PC-3 (cell line): ENCODE measurements around the gene TMEM208. TPM values are rescaled to one million over a fixed set of nuclear protein-coding genes. Genes with fewer than 3 reads are reported as not detected.

Experiments
- ATAC-seq: fragments of 200-7000 bp; cut with Tn5 transposase; 2 replicates; pipeline ENCODE4 v1.9.1; 2020; ENCODE audit warnings: mild to moderate bottlenecking, moderate library complexity
- BruUV-seq: library from RNA; stranded (reverse); fragments of 400-500 nt; replicated peaks from 2 replicates; lab custom pipeline; 2021; lab: Mats Ljungman, UMichigan
- CTCF ChIA-PET: fragments of 300-600 bp; sonication (Branson Sonifier 250); formaldehyde crosslinking; loops from one replicate; lab custom pipeline; 2022; ENCODE audit warnings: antibody characterized with exemption; lab: Charles Lee
- POLR2A ChIA-PET: fragments of 300-600 bp; sonication (Branson Sonifier 250); formaldehyde crosslinking; loops from one replicate; lab custom pipeline; 2022; ENCODE audit warnings: antibody characterized with exemption; ENCODE audit not compliant: unreplicated experiment; lab: Charles Lee
- DNase-seq: peaks from one replicate; pipeline ENCODE4 v3.0.0-alpha.2; 2015
- H2AFZ ChIP-seq: fragments of 300-600 bp; sonication (generic); 2 replicates; pipeline ENCODE4 v1.6.0; 2016; ENCODE audit warnings: antibody characterized with exemption, low read length
- H3F3A ChIP-seq: fragments of 300-600 bp; sonication (generic); one replicate; pipeline ENCODE4 v1.6.0; 2017; ENCODE audit warnings: antibody characterized with exemption, low read length, control low read depth, mild to moderate bottlenecking; ENCODE audit not compliant: unreplicated experiment
- H3K27ac ChIP-seq: fragments of 300-600 bp; sonication (generic); 2 replicates; pipeline ENCODE4 v1.5.1; 2016; ENCODE audit warnings: mild to moderate bottlenecking, low read length
- H3K27me3 ChIP-seq: fragments of 300-600 bp; sonication (generic); 2 replicates; pipeline ENCODE4 v1.6.1; 2016; ENCODE audit warnings: low read length, mixed read lengths
- H3K36me3 ChIP-seq: fragments of 300-600 bp; sonication (generic); 2 replicates; pipeline ENCODE4 v1.6.1; 2016; ENCODE audit warnings: low read depth, mixed run types, low read length, mixed read lengths
- H3K4me1 ChIP-seq: fragments of 300-600 bp; sonication (generic); 2 replicates; pipeline ENCODE4 v1.5.1; 2016; ENCODE audit warnings: low read length; ENCODE audit not compliant: insufficient read depth
- H3K4me2 ChIP-seq: fragments of 300-600 bp; sonication (generic); 2 replicates; pipeline ENCODE4 v1.6.0; 2016; ENCODE audit warnings: low read length
- H3K4me3 ChIP-seq: fragments of 300-600 bp; sonication (generic); 2 replicates; pipeline ENCODE4 v1.5.1; 2016; ENCODE audit warnings: mild to moderate bottlenecking, low read length, mixed read lengths
- H3K79me2 ChIP-seq: fragments of 300-600 bp; sonication (generic); 2 replicates; pipeline ENCODE4 v1.6.1; 2017; ENCODE audit warnings: low read length, mixed read lengths
- H3K9ac ChIP-seq: fragments of 300-600 bp; sonication (generic); 2 replicates; pipeline ENCODE4 v1.6.0; 2016; ENCODE audit warnings: mild to moderate bottlenecking, low read length
- H3K9me2 ChIP-seq: fragments of 300-600 bp; sonication (generic); replicated peaks from 2 replicates; pipeline ENCODE4 v1.6.1; 2016; ENCODE audit warnings: mixed run types, low read length, mixed read lengths
- H3K9me3 ChIP-seq: fragments of 300-600 bp; sonication (generic); 2 replicates; pipeline ENCODE4 v1.6.1; 2016; ENCODE audit warnings: low read length, mixed read lengths
- H4K20me1 ChIP-seq: fragments of 300-600 bp; sonication (generic); 2 replicates; pipeline ENCODE4 v1.6.1; 2016; ENCODE audit warnings: low read length, mixed read lengths
- EZH2 ChIP-seq: fragments of 300-600 bp; sonication (generic); IDR thresholded peaks from one replicate; pipeline ENCODE4 v1.6.1; 2017; ENCODE audit warnings: antibody characterized with exemption, mild to moderate bottlenecking, low read length; ENCODE audit not compliant: unreplicated experiment
- EZH2phosphoT487 ChIP-seq: fragments of 300-600 bp; sonication (generic); IDR thresholded peaks from 2 replicates; pipeline ENCODE4 v1.6.1; 2018; ENCODE audit warnings: mild to moderate bottlenecking, antibody characterized with exemption, low read length, borderline replicate concordance
- intact Hi-C: fragments of 100-400 bp; cut with micrococcal nuclease; formaldehyde crosslinking; loops from 2 replicates; pipeline ENCODE4 v1.9.0; 2023
- total RNA-seq: library from RNA; depleted of rRNA; stranded (reverse); fragments of >200 nt; gene quantifications from 2 replicates; pipeline ENCODE4 v1.2.3, GENCODE V29; 2014
- TF ChIP-seq, protein P1 (sequence below): fragments of 300-600 bp; sonication (generic); conservative IDR thresholded peaks from 2 replicates; pipeline ENCODE4 v1.5.1; 2017; ENCODE audit warnings: antibody characterized with exemption, low read depth, mild to moderate bottlenecking, low read length

Gene TMEM208
- total RNA-seq, 1 experiment from 2014 or later: 35.4 TPM

DNA sequence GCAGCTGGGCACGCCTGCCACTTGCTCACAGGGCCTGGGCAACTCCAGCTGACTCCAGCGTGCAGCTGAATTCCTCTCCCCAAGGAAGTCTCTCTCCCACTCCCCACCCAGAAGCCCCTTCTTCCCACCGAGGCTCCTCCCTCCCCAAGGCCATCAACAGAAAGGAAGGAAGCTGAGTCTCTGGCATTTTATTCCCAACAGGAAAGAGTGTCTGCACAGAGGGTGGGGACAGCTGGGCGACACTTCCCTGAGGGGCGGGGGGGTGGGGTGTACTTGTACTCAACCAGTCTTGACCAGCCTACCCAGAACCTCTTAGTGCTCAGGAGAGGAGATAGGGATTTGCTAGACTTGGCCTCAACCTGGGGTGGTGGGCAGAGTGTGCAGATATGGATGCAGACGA lies 36.9 kb upstream of the TMEM208 start, which contains the start of gene EXOC3L1:
Gene EXOC3L1 (minus strand): TSS at position 96 of the 400 bp plus-strand sequence. CDS start 460 bp downstream, outside the sequence.
- no peak within 1 kb of the TSS for H2AFZ ChIP-seq
- no peaks in the 10 kb centered on the region for H3K9me3 ChIP-seq
- intact Hi-C loops: loop anchor here (10.0 kb wide), 1 partner anchor 55 kb away; the partner anchor contains the start of genes FHOD1 and SLC9A5
- no peaks in the 10 kb centered on the region for H3F3A ChIP-seq
- POLR2A ChIA-PET: no interaction called here
- no peaks in the 10 kb centered on the region for H3K27me3 ChIP-seq
- H3K9ac ChIP-seq: no peak within 1 kb of the TSS
- H3K79me2 ChIP-seq: peaks cover 30% of the 10 kb centered on the region
- TF ChIP-seq EZH2phosphoT487: no peak
- TF ChIP-seq, protein P1, sequence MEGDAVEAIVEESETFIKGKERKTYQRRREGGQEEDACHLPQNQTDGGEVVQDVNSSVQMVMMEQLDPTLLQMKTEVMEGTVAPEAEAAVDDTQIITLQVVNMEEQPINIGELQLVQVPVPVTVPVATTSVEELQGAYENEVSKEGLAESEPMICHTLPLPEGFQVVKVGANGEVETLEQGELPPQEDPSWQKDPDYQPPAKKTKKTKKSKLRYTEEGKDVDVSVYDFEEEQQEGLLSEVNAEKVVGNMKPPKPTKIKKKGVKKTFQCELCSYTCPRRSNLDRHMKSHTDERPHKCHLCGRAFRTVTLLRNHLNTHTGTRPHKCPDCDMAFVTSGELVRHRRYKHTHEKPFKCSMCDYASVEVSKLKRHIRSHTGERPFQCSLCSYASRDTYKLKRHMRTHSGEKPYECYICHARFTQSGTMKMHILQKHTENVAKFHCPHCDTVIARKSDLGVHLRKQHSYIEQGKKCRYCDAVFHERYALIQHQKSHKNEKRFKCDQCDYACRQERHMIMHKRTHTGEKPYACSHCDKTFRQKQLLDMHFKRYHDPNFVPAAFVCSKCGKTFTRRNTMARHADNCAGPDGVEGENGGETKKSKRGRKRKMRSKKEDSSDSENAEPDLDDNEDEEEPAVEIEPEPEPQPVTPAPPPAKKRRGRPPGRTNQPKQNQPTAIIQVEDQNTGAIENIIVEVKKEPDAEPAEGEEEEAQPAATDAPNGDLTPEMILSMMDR: no peak
- no peak for TF ChIP-seq EZH2
- no peak within 1 kb of the TSS for H3K4me3 ChIP-seq
- CTCF ChIA-PET: no interaction called here
- no peak within 1 kb of the TSS for H3K27ac ChIP-seq
- H3K4me1 ChIP-seq: peaks cover 26% of the 10 kb centered on the region
- no peak within 1 kb of the TSS for H3K4me2 ChIP-seq
- H3K36me3 ChIP-seq: peaks cover 8% of the 10 kb centered on the region; the same call in 1 of the 2 replicates
- no peaks in the 10 kb centered on the region; the same call in 1 of the 2 replicates for H4K20me1 ChIP-seq
- BruUV-seq: no TSS peak
- ATAC-seq: no peak
- no peaks in the 10 kb centered on the region for H3K9me2 ChIP-seq
- no peak for DNase-seq

DNA sequence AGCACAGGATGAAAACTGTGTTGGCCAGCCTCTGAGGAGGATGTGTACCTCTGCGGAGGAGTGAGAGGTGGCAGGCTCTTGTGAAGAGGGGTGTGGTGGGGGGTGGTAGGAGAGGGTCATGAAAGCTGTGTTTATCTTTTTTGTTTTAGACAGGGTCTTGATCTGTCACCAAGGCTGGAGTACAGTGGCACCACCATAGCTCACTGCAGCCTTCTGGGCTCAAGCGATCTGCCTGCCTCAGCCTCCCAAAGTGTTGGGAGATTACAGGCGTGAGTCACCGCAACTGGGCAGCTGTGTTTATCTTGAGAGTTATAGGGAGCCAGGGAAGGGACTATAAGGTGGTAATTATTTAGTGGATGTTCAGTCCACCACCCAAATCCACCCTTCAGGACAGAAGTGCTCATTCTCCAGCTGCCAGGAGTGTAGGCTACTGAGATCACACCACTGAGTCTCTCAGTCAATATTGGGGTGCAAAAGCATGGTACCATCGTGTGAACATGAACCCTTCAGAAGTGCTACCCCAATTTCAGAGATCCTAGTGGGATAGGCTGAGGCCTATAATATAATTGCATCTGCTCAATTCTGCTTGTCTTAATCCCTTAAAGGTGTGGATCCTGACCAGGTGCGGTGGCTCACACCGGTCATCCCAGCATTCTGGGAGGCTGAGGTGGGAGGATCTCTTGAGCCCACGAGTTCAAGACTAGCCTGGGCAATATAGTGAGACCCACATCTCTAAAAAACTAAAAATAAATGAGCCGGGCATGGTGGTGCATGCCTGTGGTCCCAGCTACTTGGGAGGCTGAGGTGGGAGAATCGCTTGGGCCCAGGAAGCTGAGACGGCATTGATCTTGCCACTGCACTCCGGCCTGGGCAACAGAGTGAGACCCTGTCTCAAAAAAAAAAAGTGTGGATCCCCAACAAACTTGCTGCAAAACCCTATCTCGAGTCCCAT lies 36.2 kb upstream of the TMEM208 start:
- Histone ChIP-seq H2AFZ (no peak overlapping the region), H3K4me2 (no peak overlapping the region), H3K79me2 (peaks cover 30% of the 10 kb centered on the region), H4K20me1 (no peaks in the 10 kb centered on the region; the same call in 1 of the 2 replicates), H3K4me3 (no peak overlapping the region), H3K27me3 (no peaks in the 10 kb centered on the region), H3K9me3 (no peaks in the 10 kb centered on the region), H3K9me2 (no peaks in the 10 kb centered on the region), H3K4me1 (peaks cover 23% of the 10 kb centered on the region), H3K27ac (no peak overlapping the region), H3K9ac (no peak overlapping the region), H3F3A (no peaks in the 10 kb centered on the region), H3K36me3 (peaks cover 10% of the 10 kb centered on the region; the same call in 1 of the 2 replicates)
- ATAC-seq (no peak), DNase-seq (no peak)
- intact Hi-C loops: loop anchor here (10.0 kb wide), 1 partner anchor 54 kb away; the partner anchor contains the start of genes FHOD1 and SLC9A5
- POLR2A ChIA-PET: no interaction called here
- BruUV-seq: no TSS peak
- TF ChIP-seq, protein P1: no peak
- TF ChIP-seq EZH2: no peak
- no peak for TF ChIP-seq EZH2phosphoT487
- CTCF ChIA-PET: no interaction called here
